ENCODE results near the gene MAST4. TPM values are rescaled to one million over a fixed set of nuclear protein-coding genes. Genes with fewer than 3 reads are reported as not detected.

Gene MAST4
- total and polyA plus RNA-seq, 2 donors (not counting 1 experiment from before 2014, with no cell fraction given): 7.0 to 15.2 TPM

- H3K79me2 ChIP-seq (ENCODE audit: control insufficient read depth, insufficient read depth, low read length): no peaks in the 10 kb centered on the region
- H3K4me2 ChIP-seq (ENCODE audit: extremely low read depth, insufficient read depth, low read length): no peak overlapping the region
Observed at GRCh38 chr5:66874004-66874403, 277.8 kb downstream of the MAST4 start.

GRCh38 chr5:66875315-66875714 lies 279.1 kb downstream of the MAST4 start:
- H3K4me2 ChIP-seq (ENCODE audit: extremely low read depth, insufficient read depth, low read length): no peak overlapping the region
- no peaks in the 10 kb centered on the region for H4K20me1 ChIP-seq (ENCODE audit: control insufficient read depth, extremely low read depth, insufficient read depth, low read length)
- H3K9ac ChIP-seq (ENCODE audit: insufficient read depth, low read length): no peak overlapping the region
- H3K79me2 ChIP-seq (ENCODE audit: control insufficient read depth, insufficient read depth, low read length): no peaks in the 10 kb centered on the region
- TF ChIP-seq EZH2 (IDR thresholded peaks at IDR 0.05; ENCODE audit: low read length, missing control alignments) (no peak), CTCF (conservative IDR thresholded peaks at IDR 0.05 in 1 of 2, IDR thresholded peaks at IDR 0.05 in 1 of 2; ENCODE audit: low read depth in 1 of 2, low read length in 2 of 2) (no peak)
- no peak overlapping the region for H2AFZ ChIP-seq (ENCODE audit: low read length)
- no peak for DNase-seq (ENCODE audit: low read depth in 2 of 2)
- H3K27ac ChIP-seq (ENCODE audit: insufficient read depth, low read length): no peak overlapping the region
- no peaks in the 10 kb centered on the region for H3K36me3 ChIP-seq (ENCODE audit: control insufficient read depth, insufficient read depth, low read length)
- H3K9me3 ChIP-seq (ENCODE audit: control insufficient read depth, insufficient read depth, low read depth, low read length): no peaks in the 10 kb centered on the region
- no peaks in the 10 kb centered on the region for H3K27me3 ChIP-seq (ENCODE audit: control insufficient read depth, insufficient read depth, low read length)
- no peak overlapping the region for H3K4me3 ChIP-seq (replicated peaks in 1 of 4; ENCODE audit: control extremely low read depth in 1 of 4, insufficient read depth in 1 of 4, low read depth in 3 of 4, low read length in 4 of 4)
- no peaks in the 10 kb centered on the region for H3K4me1 ChIP-seq (ENCODE audit: control insufficient read depth, extremely low read depth, insufficient read depth, low read length)

More at GRCh38 chr5:66874004-66874403, 277.8 kb downstream of the MAST4 start:
- no peak overlapping the region for H3K9ac ChIP-seq (ENCODE audit: insufficient read depth, low read length)
- TF ChIP-seq CTCF (conservative IDR thresholded peaks at IDR 0.05 in 1 of 2, IDR thresholded peaks at IDR 0.05 in 1 of 2; ENCODE audit: low read depth in 1 of 2, low read length in 2 of 2) (no peak), EZH2 (IDR thresholded peaks at IDR 0.05; ENCODE audit: low read length, missing control alignments) (no peak)
- H3K36me3 ChIP-seq (ENCODE audit: control insufficient read depth, insufficient read depth, low read length): no peaks in the 10 kb centered on the region
- H3K27me3 ChIP-seq (ENCODE audit: control insufficient read depth, insufficient read depth, low read length): no peaks in the 10 kb centered on the region
- no peaks in the 10 kb centered on the region for H3K4me1 ChIP-seq (ENCODE audit: control insufficient read depth, extremely low read depth, insufficient read depth, low read length)
- no peaks in the 10 kb centered on the region for H3K9me3 ChIP-seq (ENCODE audit: control insufficient read depth, insufficient read depth, low read depth, low read length)
- H4K20me1 ChIP-seq (ENCODE audit: control insufficient read depth, extremely low read depth, insufficient read depth, low read length): no peaks in the 10 kb centered on the region
- no peak overlapping the region for H3K27ac ChIP-seq (ENCODE audit: insufficient read depth, low read length)
- DNase-seq (ENCODE audit: low read depth in 2 of 2): no peak
- H2AFZ ChIP-seq (ENCODE audit: low read length): no peak overlapping the region
- H3K4me3 ChIP-seq (replicated peaks in 1 of 4; ENCODE audit: control extremely low read depth in 1 of 4, insufficient read depth in 1 of 4, low read depth in 3 of 4, low read length in 4 of 4): no peak overlapping the region

GRCh38 chr5:66876266-66876807 lies 280.1 kb downstream of the MAST4 start:
- Histone ChIP-seq H3K36me3 (ENCODE audit: control insufficient read depth, insufficient read depth, low read length) (no peaks in the 10 kb centered on the region), H3K4me2 (ENCODE audit: extremely low read depth, insufficient read depth, low read length) (no peak overlapping the region), H3K27me3 (ENCODE audit: control insufficient read depth, insufficient read depth, low read length) (no peaks in the 10 kb centered on the region), H2AFZ (ENCODE audit: low read length) (no peak overlapping the region), H4K20me1 (ENCODE audit: control insufficient read depth, extremely low read depth, insufficient read depth, low read length) (no peaks in the 10 kb centered on the region), H3K79me2 (ENCODE audit: control insufficient read depth, insufficient read depth, low read length) (no peaks in the 10 kb centered on the region), H3K4me1 (ENCODE audit: control insufficient read depth, extremely low read depth, insufficient read depth, low read length) (no peaks in the 10 kb centered on the region), H3K27ac (ENCODE audit: insufficient read depth, low read length) (no peak overlapping the region), H3K4me3 (replicated peaks in 1 of 4; ENCODE audit: control extremely low read depth in 1 of 4, insufficient read depth in 1 of 4, low read depth in 3 of 4, low read length in 4 of 4) (no peak overlapping the region), H3K9ac (ENCODE audit: insufficient read depth, low read length) (no peak overlapping the region), H3K9me3 (ENCODE audit: control insufficient read depth, insufficient read depth, low read depth, low read length) (no peaks in the 10 kb centered on the region)
- no peak for DNase-seq (ENCODE audit: low read depth in 2 of 2)
- TF ChIP-seq EZH2 (IDR thresholded peaks at IDR 0.05; ENCODE audit: low read length, missing control alignments) (no peak), CTCF (conservative IDR thresholded peaks at IDR 0.05 in 1 of 2, IDR thresholded peaks at IDR 0.05 in 1 of 2; ENCODE audit: low read depth in 1 of 2, low read length in 2 of 2) (no peak)

All from fibroblast of lung (primary cell).